Chondrocyte (in vitro differentiated cells): ENCODE measurements around the gene MYOF. TPM values are rescaled to one million over a fixed set of nuclear protein-coding genes. Genes with fewer than 3 reads are reported as not detected.

Experiments used
- DNase-seq: peaks from one replicate; pipeline ENCODE4 v3.0.0; 2021; ENCODE audit warnings: mixed read lengths, low spot score
- H3K27ac Mint-ChIP-seq: one replicate; pipeline ENCODE4 v1.8.0; 2021; ENCODE audit warnings: mild to moderate bottlenecking, moderate library complexity, mixed read lengths; ENCODE audit not compliant: unreplicated experiment
- H3K27me3 Mint-ChIP-seq: 2 replicates; pipeline ENCODE4 v1.8.0; 2021; ENCODE audit warnings: low read depth, mixed read lengths
- H3K36me3 Mint-ChIP-seq: 2 replicates; pipeline ENCODE4 v1.8.0; 2021; ENCODE audit warnings: low read depth, mixed read lengths
- H3K4me1 Mint-ChIP-seq: 2 replicates; pipeline ENCODE4 v1.8.0; 2021; ENCODE audit warnings: low read depth, mild to moderate bottlenecking, mixed read lengths
- H3K4me3 Mint-ChIP-seq: one replicate; pipeline ENCODE4 v1.8.0; 2021; ENCODE audit warnings: mild to moderate bottlenecking, moderate library complexity, mixed read lengths; ENCODE audit not compliant: unreplicated experiment
- H3K9me3 Mint-ChIP-seq: 2 replicates; pipeline ENCODE4 v1.8.0; 2021; ENCODE audit warnings: low read depth, mixed read lengths
- total RNA-seq: library from RNA; stranded (reverse); gene quantifications from 3 replicates; pipeline ENCODE4 v1.2.1, GENCODE V29; 2021
- TF ChIP-seq, protein P1 (sequence below): fragments of 200-600 bp; sonication (generic); IDR thresholded peaks from 2 replicates; pipeline ENCODE4 v1.5.0; 2021; ENCODE audit warnings: antibody characterized with exemption, mild to moderate bottlenecking, moderate library complexity

Gene MYOF
- total RNA-seq, 1 donor from 2014 or later: 526 TPM

DNA sequence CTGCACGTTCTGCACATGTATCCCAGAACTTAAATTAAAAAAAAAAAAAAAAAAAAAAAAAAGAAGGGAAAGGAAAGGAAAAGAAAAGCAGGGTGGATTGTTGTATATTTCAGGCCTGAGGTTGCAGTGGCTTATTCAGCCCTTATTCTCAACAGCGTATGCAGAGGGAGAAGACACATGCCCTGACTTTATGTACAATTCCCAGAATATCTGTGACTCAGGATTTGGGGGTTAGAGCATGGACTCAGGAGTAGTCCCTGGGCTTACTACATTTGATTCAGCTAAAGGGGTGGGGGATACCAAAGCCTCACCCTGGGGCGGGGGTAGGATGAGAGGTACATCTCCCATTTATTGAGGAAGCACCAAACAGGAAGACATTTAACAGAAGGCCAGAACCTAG is 137.4 kb downstream of the MYOF start:
- TF ChIP-seq, protein P1, sequence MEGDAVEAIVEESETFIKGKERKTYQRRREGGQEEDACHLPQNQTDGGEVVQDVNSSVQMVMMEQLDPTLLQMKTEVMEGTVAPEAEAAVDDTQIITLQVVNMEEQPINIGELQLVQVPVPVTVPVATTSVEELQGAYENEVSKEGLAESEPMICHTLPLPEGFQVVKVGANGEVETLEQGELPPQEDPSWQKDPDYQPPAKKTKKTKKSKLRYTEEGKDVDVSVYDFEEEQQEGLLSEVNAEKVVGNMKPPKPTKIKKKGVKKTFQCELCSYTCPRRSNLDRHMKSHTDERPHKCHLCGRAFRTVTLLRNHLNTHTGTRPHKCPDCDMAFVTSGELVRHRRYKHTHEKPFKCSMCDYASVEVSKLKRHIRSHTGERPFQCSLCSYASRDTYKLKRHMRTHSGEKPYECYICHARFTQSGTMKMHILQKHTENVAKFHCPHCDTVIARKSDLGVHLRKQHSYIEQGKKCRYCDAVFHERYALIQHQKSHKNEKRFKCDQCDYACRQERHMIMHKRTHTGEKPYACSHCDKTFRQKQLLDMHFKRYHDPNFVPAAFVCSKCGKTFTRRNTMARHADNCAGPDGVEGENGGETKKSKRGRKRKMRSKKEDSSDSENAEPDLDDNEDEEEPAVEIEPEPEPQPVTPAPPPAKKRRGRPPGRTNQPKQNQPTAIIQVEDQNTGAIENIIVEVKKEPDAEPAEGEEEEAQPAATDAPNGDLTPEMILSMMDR: no peak
- H3K4me3 Mint-ChIP-seq: no peak overlapping the region
- H3K27ac Mint-ChIP-seq: peak overlapping the region; percentile 81
- no peak for DNase-seq
- H3K4me1 Mint-ChIP-seq: peaks cover 56% of the 10 kb centered on the region
- H3K9me3 Mint-ChIP-seq: no peaks in the 10 kb centered on the region
- peaks cover 61% of the 10 kb centered on the region for H3K36me3 Mint-ChIP-seq
- H3K27me3 Mint-ChIP-seq: no peaks in the 10 kb centered on the region

DNA sequence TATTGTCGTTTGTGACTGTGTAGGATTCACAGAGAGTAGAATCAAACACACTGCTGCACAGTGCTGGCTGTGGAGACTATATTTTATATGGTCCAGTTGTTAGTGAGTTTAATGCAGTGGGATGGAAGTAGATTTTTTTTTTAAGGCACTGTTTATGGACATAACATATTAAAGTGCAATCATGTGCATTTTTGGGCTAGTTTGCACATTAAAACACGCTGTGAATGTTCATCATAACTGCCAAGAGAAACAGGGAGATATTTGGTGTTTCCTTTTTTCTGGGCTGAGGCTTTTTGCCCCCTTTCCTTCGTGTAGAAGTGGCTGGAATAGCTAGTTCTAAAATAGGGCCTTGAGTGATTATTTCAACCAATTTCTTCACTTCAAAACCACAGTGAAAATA is 139.2 kb downstream of the MYOF start:
- peaks cover 54% of the 10 kb centered on the region for H3K4me1 Mint-ChIP-seq
- TF ChIP-seq, protein P1: no peak
- no peaks in the 10 kb centered on the region for H3K9me3 Mint-ChIP-seq
- H3K27ac Mint-ChIP-seq: peak overlapping the region; percentile 75
- H3K36me3 Mint-ChIP-seq: peaks cover 57% of the 10 kb centered on the region
- no peak overlapping the region for H3K4me3 Mint-ChIP-seq
- no peak for DNase-seq
- H3K27me3 Mint-ChIP-seq: no peaks in the 10 kb centered on the region

DNA sequence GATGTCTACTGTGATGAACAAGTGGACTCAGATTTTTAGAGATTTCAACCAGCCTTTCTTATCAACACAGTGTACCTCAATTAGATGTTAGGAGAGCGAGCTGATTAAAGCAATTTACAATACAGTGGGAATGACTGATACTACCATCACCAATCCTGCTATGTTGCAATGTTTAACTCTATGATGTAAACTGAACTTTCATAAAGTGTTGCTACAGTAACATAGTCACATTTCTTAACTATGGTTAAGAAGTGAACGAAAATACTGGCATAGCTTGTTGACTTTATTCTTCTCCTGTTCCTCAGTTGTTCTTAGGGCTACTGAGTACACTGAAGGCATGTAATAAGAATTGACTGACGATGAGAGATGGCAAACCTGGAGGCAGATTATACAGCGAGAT is 139.8 kb downstream of the MYOF start:
- H3K9me3 Mint-ChIP-seq: no peaks in the 10 kb centered on the region
- TF ChIP-seq, protein P1: no peak
- no peaks in the 10 kb centered on the region for H3K27me3 Mint-ChIP-seq
- no peak overlapping the region for H3K4me3 Mint-ChIP-seq
- no peak for DNase-seq
- H3K36me3 Mint-ChIP-seq: peaks cover 57% of the 10 kb centered on the region
- H3K27ac Mint-ChIP-seq: peak overlapping the region; percentile 75
- H3K4me1 Mint-ChIP-seq: peaks cover 52% of the 10 kb centered on the region

DNA sequence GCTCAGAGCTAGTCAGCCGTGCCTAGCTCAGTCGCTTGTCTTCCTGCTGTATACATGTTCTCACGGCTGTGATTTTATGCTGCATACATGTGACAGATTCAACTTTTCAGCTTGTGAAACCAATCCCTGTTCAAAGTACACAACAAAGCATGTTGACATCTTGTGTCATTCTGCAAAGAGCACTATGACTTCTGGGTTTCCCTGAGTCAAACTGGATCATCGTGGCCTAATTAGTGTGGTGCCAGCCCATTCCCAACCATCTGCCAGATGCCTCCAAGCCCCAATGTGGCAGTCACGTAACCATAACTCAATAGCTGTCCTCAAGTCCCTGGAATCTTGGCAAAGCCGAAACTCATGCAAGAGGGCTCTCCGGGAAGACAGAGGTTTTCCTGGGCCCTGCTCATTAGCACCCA is 144.8 kb downstream of the MYOF start:
- H3K27me3 Mint-ChIP-seq: no peaks in the 10 kb centered on the region
- H3K4me3 Mint-ChIP-seq: no peak overlapping the region
- TF ChIP-seq, protein P1: no peak
- H3K27ac Mint-ChIP-seq: no peak overlapping the region
- no peaks in the 10 kb centered on the region for H3K9me3 Mint-ChIP-seq
- H3K4me1 Mint-ChIP-seq: peaks cover 7% of the 10 kb centered on the region
- peaks cover 42% of the 10 kb centered on the region for H3K36me3 Mint-ChIP-seq
- no peak for DNase-seq

DNA sequence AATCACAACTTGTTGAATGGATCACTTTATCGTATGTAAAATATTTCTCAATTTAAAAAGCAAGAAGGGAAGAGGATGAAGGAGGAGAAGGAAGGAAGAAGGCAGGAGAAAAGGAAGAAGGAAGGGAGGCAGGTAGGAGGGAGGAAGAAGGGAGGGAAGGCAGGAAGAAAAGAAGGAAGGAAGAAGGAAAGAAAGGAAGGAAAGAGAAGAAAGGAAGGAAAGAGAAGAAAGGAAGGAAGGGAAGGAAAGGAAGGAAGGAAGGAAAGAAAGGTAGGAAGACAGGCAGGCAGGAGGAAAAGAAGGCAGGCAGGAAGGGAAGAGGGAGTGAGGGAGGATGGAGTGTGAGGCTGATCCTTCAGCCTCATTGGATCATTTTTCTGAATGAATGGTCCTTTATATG is 145.5 kb downstream of the MYOF start:
- TF ChIP-seq, protein P1: no peak

More for the DNA sequence above, 145.5 kb downstream of the MYOF start:
- no peak overlapping the region for H3K27ac Mint-ChIP-seq
- peaks cover 41% of the 10 kb centered on the region for H3K36me3 Mint-ChIP-seq
- no peak overlapping the region for H3K4me3 Mint-ChIP-seq
- no peaks in the 10 kb centered on the region for H3K9me3 Mint-ChIP-seq
- H3K27me3 Mint-ChIP-seq: no peaks in the 10 kb centered on the region
- no peak for DNase-seq
- H3K4me1 Mint-ChIP-seq: peaks cover under 1% of the 10 kb centered on the region
